PC-9 (cell line): ENCODE measurements around the gene TMEM107. TPM values are rescaled to one million over a fixed set of nuclear protein-coding genes. Genes with fewer than 3 reads are reported as not detected.
A peak's percentile ranks its signal among the peaks of the same experiment; 100 is the strongest.

ENCODE experiments used
- BruUV-seq: library from RNA; stranded (reverse); fragments of 400-500 nt; replicated peaks from 2 replicates; lab custom pipeline; 2021; lab: Mats Ljungman, UMichigan
- CTCF ChIA-PET: fragments of 300-600 bp; sonication (Branson Sonifier 250); formaldehyde crosslinking; loops from one replicate; lab custom pipeline; 2022; ENCODE audit warnings: antibody characterized with exemption; lab: Charles Lee
- POLR2A ChIA-PET: fragments of 300-600 bp; sonication (Branson Sonifier 250); formaldehyde crosslinking; loops from one replicate; lab custom pipeline; 2022; ENCODE audit warnings: antibody characterized with exemption; ENCODE audit not compliant: unreplicated experiment; lab: Charles Lee
- DNase-seq, 2 experiments: peaks; one replicate each; pipeline versions ENCODE4 v3.0.0 to v3.0.0-alpha.2; 2015 to 2022; ENCODE audit warnings: mixed read lengths in 1 of 2
- H2AFZ ChIP-seq: fragments of 200-600 bp; sonication (generic); 2 replicates; pipeline ENCODE4 v1.8.1; 2017; ENCODE audit warnings: antibody characterized with exemption
- H3F3A ChIP-seq: fragments of 200-600 bp; sonication (generic); 2 replicates; pipeline ENCODE4 v1.8.1; 2017; ENCODE audit warnings: antibody characterized with exemption, mild to moderate bottlenecking, low read depth; ENCODE audit not compliant: insufficient read depth
- H3K27ac ChIP-seq: fragments of 200-600 bp; sonication (generic); 2 replicates; pipeline ENCODE4 v1.6.1; 2016; ENCODE audit warnings: mixed run types
- H3K27me3 ChIP-seq: fragments of 200-600 bp; sonication (generic); 2 replicates; pipeline ENCODE4 v1.6.1; 2016; ENCODE audit warnings: low read depth, mixed run types; ENCODE audit not compliant: insufficient read depth
- H3K36me3 ChIP-seq: fragments of 200-600 bp; sonication (generic); 2 replicates; pipeline ENCODE4 v1.6.1; 2016; ENCODE audit warnings: low read depth, mixed run types
- H3K4me1 ChIP-seq: fragments of 200-600 bp; sonication (generic); replicated peaks from 2 replicates; pipeline ENCODE4 v1.6.1; 2016; ENCODE audit warnings: mixed run types; ENCODE audit not compliant: insufficient read depth
- H3K4me2 ChIP-seq: fragments of 200-600 bp; sonication (generic); 2 replicates; pipeline ENCODE4 v1.6.1; 2017; ENCODE audit warnings: mixed run types
- H3K4me3 ChIP-seq: fragments of 200-600 bp; sonication (generic); 2 replicates; pipeline ENCODE4 v1.6.1; 2016; ENCODE audit warnings: mixed run types
- H3K79me2 ChIP-seq: fragments of 200-600 bp; sonication (generic); 2 replicates; pipeline ENCODE4 v1.6.1; 2017; ENCODE audit warnings: low read depth, mixed run types
- H3K9me2 ChIP-seq: fragments of 200-600 bp; sonication (generic); 2 replicates; pipeline ENCODE4 v1.8.1; 2017; ENCODE audit warnings: mild to moderate bottlenecking; ENCODE audit not compliant: insufficient read depth
- H3K9me3 ChIP-seq: fragments of 200-600 bp; sonication (generic); 2 replicates; pipeline ENCODE4 v1.8.1; 2016; ENCODE audit warnings: low read depth; ENCODE audit not compliant: insufficient read depth
- H4K20me1 ChIP-seq: fragments of 200-600 bp; sonication (generic); 2 replicates; pipeline ENCODE4 v1.8.1; 2017; ENCODE audit not compliant: insufficient read depth
- CTCF ChIP-seq: fragments of 200-600 bp; sonication (generic); conservative IDR thresholded peaks from 2 replicates; pipeline ENCODE4 v1.6.1; 2017; ENCODE audit warnings: mixed run types, antibody characterized with exemption, mild to moderate bottlenecking, moderate library complexity
- EZH2 ChIP-seq: fragments of 200-600 bp; sonication (generic); IDR thresholded peaks from 2 replicates; pipeline ENCODE4 v1.8.0; 2017; ENCODE audit warnings: antibody characterized with exemption, low read depth
- intact Hi-C: fragments of 100-400 bp; cut with micrococcal nuclease; formaldehyde crosslinking; loops from one replicate; pipeline ENCODE4 v1.10.0; 2022; ENCODE audit not compliant: unreplicated experiment
- total RNA-seq: library from RNA; stranded (reverse); gene quantifications from 2 replicates; pipeline ENCODE4 v1.2.3, GENCODE V29; 2021

The TMEM107 gene
- total RNA-seq, 1 experiment from 2014 or later: 59.1 TPM

DNA sequence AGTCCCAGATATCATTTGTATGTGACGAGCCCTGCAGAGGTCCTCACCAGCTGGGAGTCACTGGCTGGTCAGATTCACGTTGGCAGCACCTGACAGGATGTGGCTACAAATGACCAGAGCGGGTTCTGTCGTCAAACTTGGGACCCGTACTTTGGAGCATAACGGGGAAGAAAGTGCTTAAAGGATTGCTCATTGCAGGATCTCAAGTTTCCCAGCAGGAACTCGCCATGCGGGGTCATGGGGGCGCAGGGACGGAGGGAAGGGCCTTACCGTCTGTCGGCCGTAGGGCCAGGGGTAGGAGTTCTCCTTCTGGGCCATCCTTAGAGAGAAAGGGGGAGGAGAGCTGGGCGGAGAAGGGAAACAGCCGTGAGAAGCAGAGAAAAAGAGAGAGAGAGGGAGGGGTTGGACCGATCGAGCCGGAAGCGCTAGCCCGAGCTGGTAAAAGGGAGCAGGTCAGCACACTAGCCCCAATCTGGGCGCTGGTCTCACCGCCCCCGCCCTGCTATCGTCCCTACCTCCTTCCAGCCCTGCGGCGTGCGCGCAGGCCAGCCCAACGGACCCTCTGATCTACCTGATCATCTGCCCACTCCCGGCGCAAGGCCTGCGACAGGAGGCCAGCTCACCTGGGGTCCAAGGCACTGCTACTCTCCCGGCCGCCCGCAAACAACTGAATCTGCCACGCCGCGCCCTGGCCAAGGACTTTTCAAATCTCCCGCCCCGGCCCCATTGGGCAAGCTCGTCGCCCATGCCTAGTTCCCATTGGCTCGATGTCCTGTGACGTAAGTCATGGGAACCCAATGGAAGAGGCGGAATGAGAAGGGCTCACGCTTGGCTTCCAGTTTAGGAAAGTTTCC lies 34.0 kb upstream of the TMEM107 start, which contains the start of gene AURKB:
Gene AURKB, minus strand, starts transcription at position 669 of the 854 bp plus-strand sequence. Its CDS starts 351 bp downstream, at position 318.
- Histone ChIP-seq H3K36me3 (no peaks in the 10 kb centered on the region), H3K9me2 (no peaks in the 10 kb centered on the region), H3K9me3 (no peaks in the 10 kb centered on the region), H3K79me2 (peaks cover 28% of the 10 kb centered on the region), H3K4me1 (peaks cover 12% of the 10 kb centered on the region), H3K27me3 (no peaks in the 10 kb centered on the region), H3F3A (peaks cover 13% of the 10 kb centered on the region; the same call in 1 of the 2 replicates), H3K4me2 (peak within 1 kb of the TSS; percentile 75), H3K27ac (peak within 1 kb of the TSS; percentile 55), H3K4me3 (peak within 1 kb of the TSS; percentile 70), H2AFZ (peak within 1 kb of the TSS; percentile 87), H4K20me1 (no peaks in the 10 kb centered on the region)
- no peak for TF ChIP-seq EZH2
- no peak for TF ChIP-seq CTCF
- DNase-seq: peak; percentile 84 to 96
- ChIA-PET POLR2A (interaction anchor here (0.6 to 1.8 kb wide), 15 partner anchors 9 to 909 kb away, joined by 3 to 28 read pairs (median 8); partner anchors contain the start of gene CTC1), CTCF (interaction anchor here (0.5 to 1.0 kb wide), 4 partner anchors 11 to 173 kb away, joined by 3 to 7 read pairs (median 5); no protein-coding TSS in a partner anchor)
- BruUV-seq: TSS peak; percentile 80
- intact Hi-C loops: loop anchor here (1.0 kb wide), 1 partner anchor 10 kb away; no protein-coding TSS in a partner anchor

GRCh38 chr17:8206536-8206935 lies 30.4 kb upstream of the TMEM107 start:
- Histone ChIP-seq H4K20me1 (no peaks in the 10 kb centered on the region), H3K4me1 (peaks cover 12% of the 10 kb centered on the region), H3K4me3 (no peak overlapping the region), H2AFZ (no peak overlapping the region), H3K4me2 (no peak overlapping the region), H3K9me3 (no peaks in the 10 kb centered on the region), H3K27ac (no peak overlapping the region), H3K9me2 (no peaks in the 10 kb centered on the region), H3F3A (peaks cover 10% of the 10 kb centered on the region; the same call in 1 of the 2 replicates), H3K79me2 (peaks cover 28% of the 10 kb centered on the region), H3K36me3 (no peaks in the 10 kb centered on the region), H3K27me3 (no peaks in the 10 kb centered on the region)
- TF ChIP-seq CTCF: no peak
- TF ChIP-seq EZH2: no peak
- DNase-seq: no peak
- ChIA-PET CTCF (no interaction called here), POLR2A (no interaction called here)
- intact Hi-C loops: no loop called here
- no TSS peak for BruUV-seq

DNA sequence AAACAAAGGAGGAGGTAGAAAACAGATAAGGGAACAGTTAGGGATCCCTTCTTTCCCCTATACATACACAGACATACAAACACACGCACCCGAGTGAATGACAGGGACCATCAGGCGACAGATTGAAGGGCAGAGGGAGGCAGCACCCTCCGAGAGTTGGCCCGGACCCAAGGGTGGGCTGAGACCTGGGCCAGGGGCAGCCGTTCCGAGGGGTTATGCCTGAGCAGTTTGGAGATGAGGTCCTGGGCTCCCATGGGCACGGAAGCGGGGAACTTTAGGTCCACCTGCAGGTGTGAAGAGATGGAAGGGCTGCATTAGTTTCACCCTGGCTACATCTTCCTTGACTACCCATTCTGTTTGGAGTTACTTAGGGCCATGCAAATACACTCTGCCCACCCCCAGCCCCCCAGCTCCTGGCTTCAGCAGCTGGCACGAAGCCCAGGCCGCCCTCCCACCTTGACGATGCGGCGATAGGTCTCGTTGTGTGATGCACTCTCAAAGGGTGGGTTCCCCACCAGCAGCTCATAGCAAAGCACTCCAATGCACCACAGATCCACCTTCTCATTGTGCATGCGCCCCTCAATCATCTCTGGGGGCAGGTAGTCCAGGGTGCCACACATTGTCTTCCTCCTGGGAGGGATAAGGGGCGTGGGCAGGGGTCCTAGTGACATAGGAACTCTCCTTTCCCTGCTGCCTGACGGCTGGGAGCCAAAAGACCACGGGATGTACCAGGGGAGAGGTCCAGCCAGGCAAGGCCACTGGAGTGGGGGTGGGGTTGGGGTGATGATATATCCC lies 28.8 kb upstream of the TMEM107 start:
- Histone ChIP-seq H3K4me1 (peaks cover 10% of the 10 kb centered on the region), H3K4me3 (no peak overlapping the region), H2AFZ (no peak overlapping the region), H3F3A (peaks cover 22% of the 10 kb centered on the region; the same call in 1 of the 2 replicates), H3K36me3 (no peaks in the 10 kb centered on the region), H3K9me3 (no peaks in the 10 kb centered on the region), H3K4me2 (no peak overlapping the region), H4K20me1 (no peaks in the 10 kb centered on the region), H3K27me3 (no peaks in the 10 kb centered on the region), H3K27ac (no peak overlapping the region), H3K79me2 (peaks cover 25% of the 10 kb centered on the region), H3K9me2 (no peaks in the 10 kb centered on the region)
- no peak for DNase-seq
- intact Hi-C loops: no loop called here
- POLR2A ChIA-PET: no interaction called here
- TF ChIP-seq CTCF: no peak
- TF ChIP-seq EZH2: no peak
- BruUV-seq: no TSS peak
- CTCF ChIA-PET: no interaction called here
